GM06990 (cell line): ENCODE results near the gene ATP5F1D.

Experiments used
- DNase-seq: peaks from one replicate; pipeline ENCODE4 v3.0.0-alpha.2; 2011; ENCODE audit not compliant: insufficient read length; ENCODE audit errors: extremely low read depth
- H3K27me3 ChIP-seq: replicated peaks from 2 replicates; pipeline ENCODE4 v1.6.0; 2011; ENCODE audit warnings: low read length; ENCODE audit not compliant: control insufficient read depth, insufficient read depth
- H3K36me3 ChIP-seq: 2 replicates; pipeline ENCODE4 v1.5.1; 2011; ENCODE audit warnings: low read length; ENCODE audit not compliant: control insufficient read depth, insufficient read depth
- H3K4me3 ChIP-seq: replicated peaks from 2 replicates; pipeline ENCODE4 v1.5.1; 2011; ENCODE audit warnings: low read depth, mild to moderate bottlenecking, control low read depth, low read length
- TF ChIP-seq, protein P1 (sequence below): IDR thresholded peaks from 2 replicates; pipeline ENCODE4 v1.5.1; 2011; ENCODE audit warnings: low read length, control low read depth, mild to moderate bottlenecking, inconsistent platforms; ENCODE audit not compliant: insufficient read depth, poor library complexity, severe bottlenecking

Gene ATP5F1D

DNA sequence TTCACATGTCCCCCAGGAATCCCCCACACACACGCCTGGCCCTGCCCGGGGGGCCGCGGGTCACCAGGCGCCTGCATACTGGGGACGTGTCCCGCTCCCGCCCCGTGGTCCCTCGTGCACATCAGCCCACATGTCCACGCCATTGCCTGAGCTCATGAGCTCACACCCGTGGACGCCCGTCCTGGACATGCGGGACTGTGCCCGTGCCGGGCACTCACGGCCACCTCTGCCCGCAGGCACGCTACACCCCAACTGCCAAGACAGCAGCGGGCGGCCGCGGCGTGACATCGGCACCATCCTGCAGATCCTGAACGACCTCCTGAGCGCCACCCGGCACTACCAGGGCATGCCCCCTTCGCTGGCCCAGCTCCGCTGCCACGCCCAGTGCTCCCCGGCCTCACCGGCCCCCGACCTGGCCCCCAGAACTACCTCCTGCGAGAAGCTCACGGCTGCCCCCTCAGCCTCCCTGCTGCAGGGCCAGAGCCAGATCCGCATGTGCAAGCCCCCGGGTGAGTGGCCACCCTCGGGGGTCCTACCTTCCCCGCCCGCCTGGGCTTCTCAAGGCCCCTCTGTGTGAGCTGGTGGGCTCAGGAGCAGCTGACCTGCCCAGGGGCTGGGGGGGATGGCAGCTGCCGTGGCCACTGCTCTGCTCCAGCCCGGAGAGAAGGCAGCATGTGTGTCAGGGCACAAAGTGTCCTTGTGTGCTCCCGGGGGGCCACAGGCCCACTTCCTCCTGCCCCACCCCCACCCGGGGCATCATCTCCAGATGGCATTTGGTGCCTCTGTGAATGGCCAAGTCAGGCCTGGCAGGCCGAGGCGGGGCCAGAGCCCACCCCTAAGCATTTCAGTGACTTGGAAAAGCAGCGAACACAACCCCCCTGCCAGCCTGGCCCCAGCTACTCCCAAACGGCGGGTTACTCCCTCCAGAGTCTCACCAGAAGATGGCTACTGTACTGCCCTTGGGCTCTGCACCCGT lies 13.9 kb downstream of the ATP5F1D start:
- Histone ChIP-seq H3K4me3 (no peak overlapping the region), H3K27me3 (no peaks in the 10 kb centered on the region), H3K36me3 (peaks cover 36% of the 10 kb centered on the region)
- TF ChIP-seq, protein P1, sequence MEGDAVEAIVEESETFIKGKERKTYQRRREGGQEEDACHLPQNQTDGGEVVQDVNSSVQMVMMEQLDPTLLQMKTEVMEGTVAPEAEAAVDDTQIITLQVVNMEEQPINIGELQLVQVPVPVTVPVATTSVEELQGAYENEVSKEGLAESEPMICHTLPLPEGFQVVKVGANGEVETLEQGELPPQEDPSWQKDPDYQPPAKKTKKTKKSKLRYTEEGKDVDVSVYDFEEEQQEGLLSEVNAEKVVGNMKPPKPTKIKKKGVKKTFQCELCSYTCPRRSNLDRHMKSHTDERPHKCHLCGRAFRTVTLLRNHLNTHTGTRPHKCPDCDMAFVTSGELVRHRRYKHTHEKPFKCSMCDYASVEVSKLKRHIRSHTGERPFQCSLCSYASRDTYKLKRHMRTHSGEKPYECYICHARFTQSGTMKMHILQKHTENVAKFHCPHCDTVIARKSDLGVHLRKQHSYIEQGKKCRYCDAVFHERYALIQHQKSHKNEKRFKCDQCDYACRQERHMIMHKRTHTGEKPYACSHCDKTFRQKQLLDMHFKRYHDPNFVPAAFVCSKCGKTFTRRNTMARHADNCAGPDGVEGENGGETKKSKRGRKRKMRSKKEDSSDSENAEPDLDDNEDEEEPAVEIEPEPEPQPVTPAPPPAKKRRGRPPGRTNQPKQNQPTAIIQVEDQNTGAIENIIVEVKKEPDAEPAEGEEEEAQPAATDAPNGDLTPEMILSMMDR, result no peak
- no peak for DNase-seq

DNA sequence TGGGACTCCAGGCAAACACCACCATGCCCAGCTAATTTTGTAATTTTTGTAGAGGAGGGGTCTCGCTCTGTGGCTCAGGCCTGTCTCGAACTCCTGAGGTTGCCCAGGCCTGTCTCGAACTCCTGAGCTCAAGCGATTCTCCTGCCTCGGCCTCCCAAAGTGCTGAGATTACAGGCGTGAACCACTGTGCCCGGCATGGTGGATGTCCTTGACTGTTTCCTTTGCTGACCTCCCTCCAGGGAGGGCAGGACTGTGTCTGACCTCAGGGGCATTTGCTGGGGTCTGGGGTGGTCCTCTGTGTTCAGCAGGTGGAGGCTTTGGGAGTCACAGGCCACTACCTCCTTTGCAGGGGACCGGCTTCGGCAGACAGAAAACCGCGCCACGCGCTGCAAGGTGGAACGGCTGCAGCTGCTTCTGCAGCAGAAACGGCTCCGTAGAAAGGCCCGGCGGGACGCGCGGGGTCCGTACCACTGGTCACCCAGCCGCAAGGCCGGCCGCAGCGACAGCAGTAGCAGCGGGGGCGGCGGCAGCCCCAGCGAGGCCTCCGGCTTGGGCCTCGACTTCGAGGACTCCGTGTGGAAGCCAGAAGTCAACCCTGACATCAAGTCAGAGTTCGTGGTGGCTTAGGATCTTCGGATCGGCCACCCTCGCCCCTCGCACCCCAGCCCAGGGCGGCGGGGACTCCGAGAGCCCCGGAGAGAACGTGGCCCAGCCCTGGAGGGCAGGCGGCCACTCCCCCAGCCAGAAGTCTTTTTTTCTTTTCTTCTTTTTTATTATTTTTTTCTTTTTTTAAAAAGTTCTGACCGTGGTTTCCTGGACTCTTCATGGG lies 15.3 kb downstream of the ATP5F1D start:
- Histone ChIP-seq H3K4me3 (no peak overlapping the region), H3K27me3 (no peaks in the 10 kb centered on the region), H3K36me3 (peaks cover 31% of the 10 kb centered on the region)
- TF ChIP-seq, protein P1, result no peak
- DNase-seq, result no peak

DNA sequence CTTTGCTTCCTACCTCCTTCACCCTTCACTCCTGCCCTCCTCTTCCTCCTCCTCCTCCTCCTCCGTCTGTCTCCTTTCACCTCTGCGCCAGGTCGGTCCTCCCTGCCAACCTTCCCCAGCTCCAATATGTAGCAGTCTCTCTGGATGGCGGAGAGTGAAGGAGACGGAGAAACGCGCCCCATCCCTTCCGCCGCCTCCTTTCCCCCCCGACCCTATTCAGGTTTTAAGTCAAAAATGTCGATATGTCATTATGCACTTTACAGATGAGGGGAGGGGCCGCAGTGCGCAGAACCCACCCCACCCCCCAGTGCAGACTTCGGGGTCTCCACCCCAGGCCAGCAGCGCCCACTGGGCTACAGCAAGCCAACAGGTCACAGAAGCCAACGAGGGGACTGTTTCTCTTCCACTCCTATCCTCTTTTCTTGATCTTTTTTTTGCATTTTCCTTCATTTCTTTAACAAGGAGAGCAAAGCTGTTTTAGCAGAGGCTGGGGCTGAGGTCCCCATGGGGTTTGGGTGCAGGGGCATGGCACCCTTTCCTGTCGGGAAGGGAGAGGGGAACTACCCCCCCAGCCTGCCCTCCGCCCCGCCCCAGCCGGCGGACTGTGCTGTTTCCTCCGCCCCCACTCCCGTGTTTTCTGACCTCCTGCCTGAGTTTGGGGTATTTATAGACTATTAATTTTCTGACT lies 16.1 kb downstream of the ATP5F1D start:
- H3K36me3 ChIP-seq, result peaks cover 30% of the 10 kb centered on the region
- DNase-seq, result no peak
- TF ChIP-seq, protein P1, result no peak

DNA sequence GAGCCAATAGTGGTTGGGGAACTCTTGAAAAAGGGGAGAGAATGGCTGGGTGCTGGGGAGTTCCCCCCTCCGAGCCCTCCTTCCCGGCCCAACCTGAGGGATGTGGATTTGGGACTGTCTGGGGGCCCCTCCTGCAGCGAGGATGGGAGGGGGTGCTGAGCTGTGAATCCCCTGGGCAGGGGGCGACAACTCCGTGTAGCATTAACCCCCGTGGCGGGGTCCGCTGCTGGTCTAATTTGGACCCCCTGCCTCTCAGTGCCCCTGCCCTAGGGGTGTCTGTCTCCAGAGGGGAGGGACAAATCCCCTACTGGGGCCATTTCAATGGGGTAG lies 16.6 kb downstream of the ATP5F1D start:
- no peak for DNase-seq
- TF ChIP-seq, protein P1, result no peak
- Histone ChIP-seq H3K36me3 (peaks cover 30% of the 10 kb centered on the region), H3K4me3 (no peak overlapping the region; the same call in none of the 2 replicates), H3K27me3 (no peaks in the 10 kb centered on the region)

More for the DNA sequence above, 16.1 kb downstream of the ATP5F1D start:
- no peaks in the 10 kb centered on the region for H3K27me3 ChIP-seq
- no peak overlapping the region for H3K4me3 ChIP-seq

DNA sequence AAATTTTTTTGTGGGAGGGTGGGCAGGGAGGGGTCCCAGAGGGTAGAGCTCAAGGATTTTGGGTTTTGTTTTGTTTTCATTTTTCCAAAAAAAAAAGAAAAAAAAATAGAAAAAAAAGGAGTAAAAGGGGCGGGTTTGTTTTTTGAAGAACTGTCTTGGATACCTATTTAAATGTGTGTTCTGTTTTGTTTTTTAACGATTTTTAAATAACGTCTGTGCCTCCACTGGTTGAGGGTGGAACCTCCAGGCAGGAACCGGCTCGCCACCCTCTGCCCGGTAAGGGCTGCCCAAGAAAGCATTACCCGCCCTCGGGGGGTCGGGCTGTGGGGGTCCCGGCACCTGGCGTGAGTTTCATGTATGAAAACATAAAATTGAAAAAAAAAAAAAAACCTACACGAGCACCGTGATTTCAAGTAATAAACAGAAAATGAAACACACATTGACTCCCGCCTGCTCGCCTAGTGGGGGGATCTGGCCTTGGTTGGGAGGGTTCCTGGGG lies 17.2 kb downstream of the ATP5F1D start:
- Histone ChIP-seq H3K4me3 (peak overlapping the region; percentile 69), H3K36me3 (peaks cover 30% of the 10 kb centered on the region)
- TF ChIP-seq, protein P1, result no peak

More for the DNA sequence above, 17.2 kb downstream of the ATP5F1D start:
- DNase-seq, result no peak
- no peaks in the 10 kb centered on the region for H3K27me3 ChIP-seq
